GM21390 (cell line): Measurements from ENCODE around the gene ULK2.
"Not testable (repeated sequence)": the region's sequence is repeated elsewhere in the genome, so short reads cannot be mapped to it uniquely, and the experiment has no call there.

Source experiments
- ATAC-seq: cut with Tn5 transposase; IDR thresholded peaks from one replicate; pipeline ENCODE4 v1.9.1; 2021; ENCODE audit not compliant: unreplicated experiment

The ULK2 gene

DNA sequence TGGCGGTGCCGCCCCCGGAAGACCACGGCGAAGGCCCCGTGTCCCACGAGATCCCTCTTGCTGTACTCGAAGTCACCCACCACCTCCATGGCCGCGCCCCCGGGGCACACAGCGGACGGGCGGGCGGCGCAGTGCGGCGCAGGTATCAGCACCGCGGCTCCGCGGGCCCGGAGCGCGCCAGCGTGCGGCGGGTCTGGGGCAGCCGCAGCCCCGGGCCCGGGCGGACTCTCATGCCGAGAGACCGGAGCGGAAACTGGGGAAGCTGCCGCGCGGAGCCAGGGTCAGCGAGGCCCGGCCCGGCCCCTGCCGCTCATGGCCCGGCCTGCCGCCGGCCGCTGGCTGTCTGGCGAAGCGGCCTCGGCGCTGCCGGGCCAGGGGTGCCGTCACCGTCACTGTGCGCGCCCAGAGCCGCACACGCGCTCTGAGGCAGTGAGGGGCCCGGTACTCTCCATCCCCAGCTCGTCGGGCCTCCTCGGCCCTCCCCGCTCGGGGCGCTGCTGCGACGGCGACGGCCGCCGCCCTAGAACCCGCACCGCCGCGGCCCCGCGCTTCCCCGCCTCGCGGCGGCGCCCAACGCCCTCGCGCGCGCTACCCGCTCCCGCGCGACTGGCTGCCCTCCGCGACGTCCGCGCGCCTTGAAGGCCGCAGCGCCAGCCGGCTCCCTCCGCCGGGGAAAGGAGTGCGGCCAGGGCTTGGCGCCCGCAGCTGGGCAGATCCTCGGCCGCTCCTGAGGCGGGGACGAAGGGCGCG, at the start of gene ULK2:
TSS of gene ULK2 (minus strand) at position 608 of the 750 bp plus-strand sequence. CDS start at position 89, 519 bp downstream.
- ATAC-seq, result no peak

DNA sequence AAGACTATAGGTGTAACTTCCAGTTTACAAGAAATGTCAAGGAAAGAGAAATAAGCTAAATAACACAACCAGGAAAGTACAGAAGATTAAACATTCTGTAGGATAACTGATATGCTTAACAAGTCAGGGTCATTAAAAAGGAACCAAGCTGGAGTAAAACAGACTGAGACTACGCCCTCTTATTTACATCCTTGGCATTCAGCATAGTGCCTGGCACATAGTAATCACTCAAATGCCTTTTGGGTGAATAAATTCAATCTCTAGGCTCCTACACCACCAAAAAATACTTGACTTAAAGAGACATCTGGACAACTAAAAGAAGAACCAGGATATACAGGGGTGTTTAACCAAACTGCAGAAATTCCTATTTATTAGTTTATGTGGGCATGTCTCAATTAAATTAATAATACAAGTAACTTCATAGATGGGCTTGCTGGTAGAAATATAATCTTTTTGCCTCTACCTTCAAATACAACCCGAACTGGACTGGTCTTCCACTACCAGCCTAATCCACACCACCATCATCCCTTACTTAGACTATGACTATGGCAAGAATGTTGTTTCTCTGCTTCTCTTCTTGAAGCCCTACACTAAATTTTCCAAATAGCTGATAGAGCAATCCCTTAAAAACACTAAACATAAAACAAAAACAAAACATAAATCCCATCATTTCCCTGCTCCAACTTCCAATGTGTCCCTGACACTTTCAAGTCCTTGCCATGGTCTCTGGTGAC, 47.7 kb upstream of the ULK2 start:
- no peak for ATAC-seq

DNA sequence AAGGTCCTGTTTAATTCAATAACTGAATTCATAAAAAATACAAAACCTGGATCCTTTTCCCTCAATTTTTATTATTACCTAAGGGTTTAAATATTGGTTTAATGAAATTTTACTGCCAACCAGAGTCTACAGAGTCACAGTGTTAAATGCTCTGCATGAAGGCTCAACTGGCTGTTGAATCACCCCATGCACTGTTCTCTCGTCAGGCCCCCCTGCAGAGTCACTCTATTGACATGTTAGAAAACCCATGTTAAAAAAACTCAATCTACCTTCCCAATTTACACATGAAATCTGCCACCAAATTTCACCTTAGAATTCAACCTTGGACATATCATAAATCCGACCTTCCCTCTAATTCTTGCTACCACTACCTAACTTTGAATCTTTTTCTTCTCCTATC, 43.3 kb upstream of the ULK2 start:
- no peak for ATAC-seq

DNA sequence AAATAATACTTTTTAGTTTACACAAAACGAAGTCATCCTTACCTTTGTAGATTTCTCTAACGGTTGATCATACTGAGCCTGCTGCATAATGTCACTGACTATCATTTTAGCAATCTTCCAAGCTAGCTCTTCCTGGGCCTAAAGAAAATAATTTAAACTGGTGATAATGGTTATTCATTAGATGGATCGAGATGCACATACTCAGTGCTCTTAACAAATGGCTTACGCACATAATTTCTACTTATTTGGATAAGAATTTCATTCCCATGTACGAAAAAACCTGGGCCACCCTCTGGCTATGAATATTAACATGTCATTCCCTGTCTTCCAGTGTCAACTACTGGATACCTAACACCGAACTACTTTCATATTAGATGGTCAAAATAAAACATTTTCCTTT, 41.4 kb upstream of the ULK2 start:
- ATAC-seq, result no peak

DNA sequence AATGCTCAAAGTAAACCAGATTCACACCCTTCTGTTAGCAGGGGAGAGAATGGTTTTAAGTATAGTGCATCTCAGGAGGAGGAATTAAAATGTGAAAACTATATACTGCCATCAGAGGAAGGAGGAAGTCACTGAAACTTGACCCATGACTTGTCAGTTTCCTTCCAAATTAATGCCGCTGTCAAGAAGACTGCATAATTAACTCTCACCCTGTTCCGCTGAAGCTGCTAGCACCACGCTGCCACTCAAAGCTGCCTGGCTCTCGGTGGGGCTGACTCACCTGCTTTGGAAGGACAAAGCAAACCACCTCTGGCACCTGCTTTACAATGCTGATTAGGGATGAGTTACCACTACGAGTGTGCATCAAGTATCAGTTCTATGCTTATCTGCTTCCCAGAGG, 37.8 kb upstream of the ULK2 start:
- ATAC-seq, result no peak

DNA sequence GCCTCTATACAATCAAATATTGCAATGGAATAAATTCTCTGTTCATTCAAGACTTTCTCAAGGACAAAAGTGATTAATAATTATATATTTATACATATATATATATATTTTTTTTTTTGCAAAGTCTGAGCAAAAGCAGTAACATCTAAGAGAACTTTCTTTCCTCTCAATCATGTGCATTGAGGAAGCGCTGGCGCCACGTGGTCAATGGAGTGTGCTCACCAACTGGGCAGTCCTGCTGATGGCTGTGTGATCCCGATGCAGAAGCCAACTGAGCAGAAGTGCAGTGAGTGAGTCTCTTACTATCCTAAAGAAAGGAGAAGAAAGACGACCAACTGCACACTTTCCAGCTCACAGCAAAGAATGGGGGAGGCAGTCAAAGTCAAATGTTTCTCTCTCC, 37.2 kb upstream of the ULK2 start:
- no peak for ATAC-seq

DNA sequence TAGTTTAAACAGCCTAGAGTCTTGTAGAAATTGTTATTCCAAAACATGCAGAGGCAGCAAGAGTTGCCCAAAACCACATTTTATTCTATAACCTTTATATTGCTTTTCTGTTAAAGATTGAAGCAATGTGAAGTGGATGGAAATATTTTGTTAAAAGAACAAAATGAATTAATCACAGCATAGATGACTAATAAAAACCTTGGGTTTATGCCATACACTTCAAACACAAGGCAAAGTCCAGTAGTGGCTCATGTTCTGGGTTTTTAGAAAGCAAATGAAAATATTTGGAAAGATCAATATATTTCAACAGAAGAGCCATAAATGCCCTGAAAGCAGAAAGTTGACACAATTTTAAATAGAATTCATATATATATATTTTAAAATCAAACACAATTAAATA, 36.7 kb upstream of the ULK2 start:
- no peak for ATAC-seq

DNA sequence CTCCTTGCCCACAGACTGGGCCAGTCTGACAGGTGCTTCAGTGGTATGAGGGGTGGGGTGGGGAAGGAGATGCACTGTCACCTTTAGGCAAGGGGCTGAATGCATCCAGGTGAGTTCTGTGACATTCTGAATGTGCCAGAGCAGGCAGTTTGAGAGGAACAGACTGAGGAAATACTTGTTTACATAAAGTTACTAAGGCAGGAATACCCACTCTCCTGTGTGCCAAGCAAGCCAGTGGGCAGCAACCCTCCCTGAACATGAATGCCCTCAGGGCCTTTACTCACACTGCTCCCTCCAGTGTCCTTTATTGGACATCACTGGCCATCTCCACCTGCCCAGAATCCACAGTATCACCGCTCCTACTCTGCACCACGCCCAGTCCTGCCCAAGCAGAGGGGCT, 33.1 kb upstream of the ULK2 start:
- ATAC-seq, result no peak

DNA sequence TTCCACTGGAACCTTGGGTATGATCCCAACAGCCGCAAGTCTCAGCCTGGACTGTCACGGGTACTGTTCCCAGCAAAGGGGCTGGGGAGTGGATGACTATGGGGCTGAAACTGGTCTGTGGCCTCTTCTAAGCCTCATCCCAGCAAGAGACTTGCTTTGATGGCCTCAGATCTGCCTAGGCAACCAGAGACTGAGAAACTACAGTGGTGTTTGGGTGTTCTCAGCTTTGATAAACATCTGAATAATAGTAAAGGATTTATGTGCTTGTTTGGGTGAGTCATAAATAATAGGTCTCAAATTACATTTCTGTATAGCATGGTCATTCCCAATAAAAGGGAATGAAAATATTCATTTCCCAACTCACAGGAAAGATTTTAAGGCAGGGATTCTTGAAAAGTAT, 30.2 kb upstream of the ULK2 start:
- ATAC-seq, result no peak

DNA sequence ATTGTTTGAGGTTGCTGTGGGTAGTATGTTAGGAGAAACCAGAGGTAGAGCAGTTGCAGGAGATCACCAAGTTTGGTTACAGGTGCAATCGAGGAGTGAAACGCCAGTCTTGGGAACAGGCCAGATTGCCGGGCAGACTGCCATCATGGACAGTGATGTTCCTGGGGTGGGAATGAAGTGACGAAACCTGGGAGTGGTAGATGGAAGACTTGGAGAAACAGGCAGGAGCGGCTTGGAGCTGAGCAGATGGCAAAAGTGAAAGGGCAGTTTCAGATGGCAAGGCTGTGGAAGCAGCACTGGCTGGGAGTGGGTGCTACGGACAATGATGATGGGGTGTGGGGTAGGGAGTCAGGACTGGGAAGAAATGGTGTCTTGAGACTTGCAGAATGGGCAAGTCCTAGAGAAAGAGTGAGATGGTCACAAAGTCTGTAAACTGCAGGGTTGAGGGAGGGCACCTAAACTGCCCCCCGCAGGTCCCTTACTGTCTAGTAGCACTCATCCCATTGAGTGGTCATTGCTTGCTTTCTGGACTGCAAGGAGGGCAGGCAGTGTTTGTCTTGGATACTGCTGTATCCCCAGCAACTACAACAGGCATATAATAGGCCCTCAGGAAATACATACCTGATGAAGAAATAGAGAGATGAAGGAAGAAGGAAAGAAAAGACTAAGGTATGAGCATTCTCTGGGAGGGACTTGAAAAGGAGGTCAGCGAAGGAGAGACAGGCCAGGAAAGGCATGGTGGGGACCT, 29.5 kb upstream of the ULK2 start:
- ATAC-seq, result no peak

DNA sequence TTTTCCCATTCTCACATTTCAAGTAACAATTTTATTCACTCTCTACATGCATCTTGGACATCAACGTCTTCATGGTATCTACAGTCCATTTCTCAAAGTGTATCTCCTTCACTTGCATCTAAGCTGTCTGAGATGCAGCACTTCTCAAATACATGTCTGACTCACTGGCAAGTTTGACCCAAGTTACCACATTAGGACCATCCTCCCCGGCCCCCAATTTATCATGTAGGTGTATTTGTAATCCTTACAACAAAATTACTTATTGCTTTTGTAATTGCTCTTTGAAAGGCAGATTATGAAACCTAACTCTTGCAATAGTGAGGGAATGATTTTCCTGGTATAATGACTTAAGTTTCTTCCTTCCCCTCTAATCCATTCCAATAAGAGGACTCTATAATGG, 28.9 kb upstream of the ULK2 start:
- no peak for ATAC-seq

DNA sequence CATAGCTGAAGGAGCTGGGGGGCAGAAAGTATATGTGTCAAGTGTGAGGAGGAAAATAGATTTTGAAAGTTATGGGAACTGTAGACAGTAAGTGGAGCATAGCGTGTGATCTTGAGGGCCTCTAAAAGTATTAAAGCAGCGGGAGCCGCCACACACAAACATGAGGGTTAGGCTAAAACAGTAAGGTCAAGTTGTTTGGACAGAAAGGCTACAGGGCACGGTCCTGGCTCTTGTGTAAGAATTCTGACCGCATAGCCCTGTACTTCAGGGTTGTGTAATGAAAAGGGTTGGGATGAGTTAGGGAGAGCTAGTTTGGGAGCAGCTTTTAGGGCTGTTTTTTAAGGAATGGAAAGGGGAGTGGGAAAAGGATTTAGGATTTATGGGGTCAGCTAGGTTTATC, 22.8 kb upstream of the ULK2 start:
- not testable (repeated sequence) for ATAC-seq

DNA sequence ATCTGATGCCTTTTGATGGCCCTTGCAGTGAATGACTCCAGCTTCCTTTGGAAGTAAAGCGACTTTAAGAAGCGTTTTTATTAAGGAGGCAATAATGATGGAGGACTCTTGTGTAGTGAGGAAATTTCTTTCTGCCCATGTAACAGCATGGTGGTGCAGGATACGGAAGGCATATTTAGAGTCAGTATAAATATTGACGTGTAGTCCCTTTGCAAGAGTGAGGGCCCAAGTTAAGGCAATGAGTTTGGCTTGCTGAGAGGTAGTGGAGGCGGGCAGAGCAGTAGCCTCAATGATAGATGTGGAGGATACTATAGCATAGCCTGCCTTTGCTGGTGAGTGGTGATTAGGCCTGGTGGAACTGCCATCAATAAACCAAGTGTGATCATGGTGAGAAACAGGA, 22.3 kb upstream of the ULK2 start:
- ATAC-seq, result not testable (repeated sequence)

DNA sequence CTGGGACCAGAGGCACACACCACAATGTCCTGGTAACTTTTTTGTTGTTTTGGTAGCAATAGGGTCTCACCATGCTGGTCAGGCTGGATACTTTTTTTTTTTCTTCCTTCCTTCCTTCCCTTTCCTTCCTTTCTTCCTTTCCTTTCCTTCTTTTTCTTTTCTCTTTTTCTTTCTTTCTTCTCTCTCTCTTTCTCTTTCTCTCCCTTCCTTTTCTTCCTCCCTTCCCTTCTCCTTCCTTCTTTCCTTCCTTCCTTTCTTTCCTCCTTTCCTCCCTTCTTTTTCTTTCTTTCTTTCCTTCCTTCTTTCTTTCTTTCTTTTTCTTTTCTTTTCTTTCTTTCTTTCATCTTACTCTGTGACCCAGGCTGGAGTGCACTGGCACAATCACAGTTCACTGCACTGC, 18.4 kb upstream of the ULK2 start:
- ATAC-seq, result no peak

DNA sequence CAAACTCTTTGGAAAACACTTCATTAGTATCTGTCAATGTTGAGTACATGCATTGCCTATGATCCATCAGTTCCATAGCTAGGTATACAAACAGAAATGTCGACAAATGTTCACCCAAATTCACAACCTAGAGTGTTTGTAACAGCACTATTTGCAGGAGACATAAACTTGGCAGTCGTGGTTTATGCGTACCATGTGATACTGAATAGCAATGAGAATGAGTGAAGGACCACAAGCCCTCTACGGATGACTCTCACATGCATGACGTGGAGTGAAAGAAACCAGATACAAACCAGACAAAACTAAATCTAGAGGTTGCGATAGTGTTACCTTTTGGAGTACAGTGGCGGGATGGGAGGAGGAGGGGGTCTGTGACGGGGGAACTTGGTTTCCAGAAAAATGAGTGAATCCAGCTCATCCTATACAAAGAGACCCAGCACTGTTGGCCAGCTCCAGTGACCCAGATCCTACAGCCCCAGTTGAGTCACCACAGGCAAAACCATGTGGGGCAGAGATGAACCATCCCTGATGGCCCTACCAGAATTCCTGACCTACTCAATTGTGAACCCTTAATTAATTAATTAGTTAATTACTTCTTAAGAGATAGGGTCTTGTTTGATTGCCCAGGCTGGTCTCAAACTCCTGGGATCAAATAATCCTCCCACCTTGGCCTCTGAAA, 15.9 kb upstream of the ULK2 start:
- ATAC-seq, result no peak

DNA sequence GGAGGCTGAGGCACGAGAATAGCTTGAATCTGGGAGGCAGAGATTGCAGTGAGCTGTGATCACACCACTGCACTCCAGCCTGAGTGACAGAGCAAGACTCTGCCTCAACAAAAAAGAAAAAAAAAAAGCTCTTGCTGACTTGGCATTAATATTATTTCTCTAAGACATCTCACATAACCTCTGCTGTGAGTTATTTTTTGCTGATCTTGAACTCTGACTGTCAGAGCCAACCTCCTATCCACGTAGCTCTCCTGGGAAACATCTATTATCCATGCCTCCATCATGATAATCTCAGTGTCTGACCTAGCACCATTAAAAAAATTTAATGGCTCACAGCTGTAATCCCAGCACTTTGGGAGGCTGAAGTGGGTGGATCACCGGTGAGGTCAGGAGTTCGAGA, 12.7 kb upstream of the ULK2 start:
- no peak for ATAC-seq

DNA sequence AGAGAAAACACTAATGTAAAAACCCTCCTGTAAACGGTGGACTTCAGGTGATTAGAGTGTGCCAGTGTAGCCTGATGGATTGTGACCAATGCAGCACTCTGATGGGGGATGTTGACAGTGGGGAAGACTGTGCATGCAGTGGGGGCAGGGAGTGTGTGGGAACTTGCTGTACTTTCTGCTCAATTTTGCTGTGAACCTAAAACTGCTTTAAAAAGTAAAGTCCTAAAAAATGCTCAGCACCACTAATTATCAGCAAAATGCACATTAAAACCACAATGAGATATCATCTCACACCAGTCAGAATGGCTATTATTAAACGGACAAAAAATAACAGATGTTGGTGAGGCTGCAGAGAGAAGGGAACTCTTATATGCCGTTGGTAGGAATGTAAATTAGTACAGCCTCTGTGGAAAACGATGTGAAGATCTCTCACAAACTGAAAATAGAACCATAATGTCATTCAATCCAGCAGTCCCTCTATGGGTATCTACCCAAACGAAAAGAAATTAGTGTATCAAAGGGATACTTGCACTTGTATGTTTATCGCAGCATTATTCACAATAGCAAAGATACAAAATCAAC, 9.7 kb upstream of the ULK2 start:
- no peak for ATAC-seq

DNA sequence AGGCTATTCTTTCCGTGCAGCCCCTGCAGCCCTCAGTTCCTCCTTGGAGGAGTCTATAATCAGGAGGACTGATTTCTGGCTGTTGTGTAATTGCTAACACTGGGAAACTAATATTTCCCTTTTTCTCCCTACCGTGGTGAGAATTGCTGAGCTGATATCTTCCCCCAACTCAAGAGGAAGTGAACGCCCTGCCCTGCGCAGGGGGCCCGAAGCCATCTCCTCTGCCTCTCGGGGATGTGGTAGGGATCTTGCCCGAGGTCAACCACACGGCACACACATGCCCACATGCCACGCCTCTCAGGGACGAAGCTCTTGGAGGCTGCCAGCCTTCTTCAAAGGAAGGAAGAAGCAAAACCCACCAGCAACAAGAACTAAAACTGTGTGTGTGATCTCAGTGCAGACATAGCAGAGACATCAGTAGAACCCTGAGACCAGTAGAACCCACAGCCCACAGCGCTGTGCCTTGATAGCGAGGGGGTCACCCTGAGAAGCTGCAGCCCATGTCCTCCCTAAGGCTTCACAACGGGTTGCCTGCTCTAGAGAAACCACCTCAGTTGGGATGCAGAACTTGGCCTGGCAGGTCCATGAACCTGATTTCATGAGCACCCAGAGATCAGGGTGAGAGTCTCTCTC, 8.9 kb upstream of the ULK2 start:
- no peak for ATAC-seq

DNA sequence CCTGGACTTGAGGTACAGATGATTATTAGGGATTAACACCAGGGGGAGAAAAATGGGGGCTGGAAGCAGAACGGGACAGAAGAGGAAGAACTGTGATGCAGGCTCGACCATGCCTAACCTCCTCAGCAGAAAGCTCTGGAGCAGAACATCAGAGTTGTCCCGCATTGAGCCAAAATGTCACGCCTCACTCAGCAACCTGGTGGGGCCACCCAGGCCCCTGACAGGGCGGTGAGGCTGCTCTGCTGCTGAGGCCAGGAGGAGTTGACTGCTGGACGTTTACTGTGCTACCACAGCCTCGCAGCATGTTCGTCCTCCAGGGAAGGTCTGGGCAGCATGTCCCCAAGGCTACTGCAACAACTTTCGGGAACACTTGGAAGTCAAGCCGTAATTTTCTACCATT, 6.5 kb upstream of the ULK2 start:
- ATAC-seq, result no peak

DNA sequence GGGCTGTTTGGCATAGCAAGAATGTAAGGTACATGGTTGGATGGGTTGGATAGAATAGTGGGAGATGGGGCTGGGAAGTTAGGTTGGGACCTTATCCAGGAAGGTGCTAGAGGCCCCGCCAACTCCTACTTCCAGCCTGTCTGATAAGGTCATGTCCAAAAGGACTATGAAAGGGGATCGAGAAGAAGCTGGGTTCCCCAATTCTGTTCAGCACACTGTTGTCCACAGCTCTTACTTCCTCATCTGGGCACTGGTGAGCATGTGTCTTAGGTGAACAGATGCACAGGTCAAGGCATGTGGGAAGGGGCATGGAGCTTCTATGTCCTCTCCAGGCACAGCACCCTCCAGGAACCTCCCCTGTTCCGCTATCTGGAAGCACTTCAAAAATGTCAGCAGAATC, 5.6 kb upstream of the ULK2 start:
- no peak for ATAC-seq

DNA sequence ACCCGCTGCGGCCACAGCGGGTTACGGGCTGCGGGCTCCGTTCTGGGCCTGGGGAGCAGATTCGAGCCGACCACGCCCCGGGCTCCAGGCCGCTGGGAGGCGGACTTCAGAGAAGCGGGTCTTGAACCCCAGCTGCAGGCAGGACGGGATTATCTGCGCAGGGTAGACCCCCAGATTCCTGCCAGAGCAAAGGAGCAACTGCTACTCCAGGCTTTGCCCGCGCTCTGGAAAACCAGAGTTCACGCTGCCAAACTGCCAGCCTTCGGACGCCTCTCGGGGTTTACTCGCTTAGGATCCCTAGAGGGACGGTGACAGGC, 301 bp upstream of the ULK2 start:
- ATAC-seq, result no peak
